ENCODE data around the gene ACTMAP. TPM values are rescaled to one million over a fixed set of nuclear protein-coding genes. Genes with fewer than 3 reads are reported as not detected.

ACTMAP gene
- total RNA-seq, 1 experiment from 2014 or later, result 17.8 TPM

DNA sequence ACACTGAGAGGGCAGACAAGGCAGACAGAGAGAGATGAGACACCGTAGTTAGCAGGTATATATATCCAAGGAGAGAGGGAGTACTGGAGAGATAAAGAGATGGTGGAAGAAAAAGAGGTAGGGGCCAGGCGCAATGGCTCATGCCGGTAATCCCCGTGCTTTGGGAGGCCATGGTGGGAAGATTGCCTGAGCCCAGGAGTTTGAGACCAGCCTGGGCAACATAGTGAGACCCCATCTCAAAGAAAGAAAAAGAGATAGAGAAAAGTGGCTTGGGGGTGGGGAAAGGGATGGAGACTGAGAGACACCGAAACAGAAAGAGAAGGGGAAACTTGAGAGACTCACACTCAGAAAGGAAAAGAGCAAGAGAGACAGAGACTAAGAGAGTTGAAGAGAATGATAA is 30.3 kb upstream of the ACTMAP start:
- DNase-seq, result no peak

GRCh38 chr19:40778706-40779284 is 28.5 kb upstream of the ACTMAP start:
- H3K36me3 Mint-ChIP-seq (ENCODE audit: insufficient read depth, unreplicated experiment), result peaks cover 69% of the 10 kb centered on the region

More for the DNA sequence above, 30.3 kb upstream of the ACTMAP start:
- intact Hi-C loops (cut with micrococcal nuclease; ENCODE audit: unreplicated experiment), result no loop called here
- Mint-ChIP-seq H3K27ac (ENCODE audit: unreplicated experiment) (no peak overlapping the region), H3K9me3 (ENCODE audit: low read depth, unreplicated experiment) (no peaks in the 10 kb centered on the region), H3K4me1 (ENCODE audit: low read depth, unreplicated experiment) (peaks cover 16% of the 10 kb centered on the region), H3K27me3 (ENCODE audit: unreplicated experiment) (no peaks in the 10 kb centered on the region), H3K36me3 (ENCODE audit: insufficient read depth, unreplicated experiment) (peaks cover 52% of the 10 kb centered on the region), H3K4me3 (ENCODE audit: low read depth, unreplicated experiment) (no peak overlapping the region)
- CTCF ChIA-PET, result no interaction called here
- no TSS peak for BruUV-seq (replicated peaks)
- TF ChIP-seq, protein P1, sequence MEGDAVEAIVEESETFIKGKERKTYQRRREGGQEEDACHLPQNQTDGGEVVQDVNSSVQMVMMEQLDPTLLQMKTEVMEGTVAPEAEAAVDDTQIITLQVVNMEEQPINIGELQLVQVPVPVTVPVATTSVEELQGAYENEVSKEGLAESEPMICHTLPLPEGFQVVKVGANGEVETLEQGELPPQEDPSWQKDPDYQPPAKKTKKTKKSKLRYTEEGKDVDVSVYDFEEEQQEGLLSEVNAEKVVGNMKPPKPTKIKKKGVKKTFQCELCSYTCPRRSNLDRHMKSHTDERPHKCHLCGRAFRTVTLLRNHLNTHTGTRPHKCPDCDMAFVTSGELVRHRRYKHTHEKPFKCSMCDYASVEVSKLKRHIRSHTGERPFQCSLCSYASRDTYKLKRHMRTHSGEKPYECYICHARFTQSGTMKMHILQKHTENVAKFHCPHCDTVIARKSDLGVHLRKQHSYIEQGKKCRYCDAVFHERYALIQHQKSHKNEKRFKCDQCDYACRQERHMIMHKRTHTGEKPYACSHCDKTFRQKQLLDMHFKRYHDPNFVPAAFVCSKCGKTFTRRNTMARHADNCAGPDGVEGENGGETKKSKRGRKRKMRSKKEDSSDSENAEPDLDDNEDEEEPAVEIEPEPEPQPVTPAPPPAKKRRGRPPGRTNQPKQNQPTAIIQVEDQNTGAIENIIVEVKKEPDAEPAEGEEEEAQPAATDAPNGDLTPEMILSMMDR (IDR thresholded peaks at IDR 0.05; ENCODE audit: unreplicated experiment), result no peak

GRCh38 chr19:40777937-40778705 is 27.8 kb upstream of the ACTMAP start, which contains the start of gene RAB4B:
Gene RAB4B (plus strand): TSS chr19:40778247. CDS start chr19:40778376, 129 bp downstream.
- H3K9me3 Mint-ChIP-seq (ENCODE audit: low read depth, unreplicated experiment), result no peaks in the 10 kb centered on the region
- peak within 1 kb of the TSS; percentile 85 for H3K27ac Mint-ChIP-seq (ENCODE audit: unreplicated experiment)
- peak within 1 kb of the TSS; percentile 86 for H3K4me3 Mint-ChIP-seq (ENCODE audit: low read depth, unreplicated experiment)
- H3K27me3 Mint-ChIP-seq (ENCODE audit: unreplicated experiment), result no peaks in the 10 kb centered on the region
- DNase-seq, result peak; percentile 100
- H3K4me1 Mint-ChIP-seq (ENCODE audit: low read depth, unreplicated experiment), result peaks cover 30% of the 10 kb centered on the region
- no TSS peak for BruUV-seq (replicated peaks)
- TF ChIP-seq, protein P1 (IDR thresholded peaks at IDR 0.05; ENCODE audit: unreplicated experiment), result no peak
- peaks cover 69% of the 10 kb centered on the region for H3K36me3 Mint-ChIP-seq (ENCODE audit: insufficient read depth, unreplicated experiment)
- intact Hi-C loops (cut with micrococcal nuclease; ENCODE audit: unreplicated experiment), result loop anchor here (10.0 kb wide), 1 partner anchor 113 kb away; no protein-coding TSS in a partner anchor
- CTCF ChIA-PET, result interaction anchor here (0.5 to 2.9 kb wide), 15 partner anchors 17 to 821 kb away, joined by 3 to 15 read pairs (median 4); partner anchors contain the start of genes ACTMAP, COQ8B, EGLN2 and ITPKC

More at GRCh38 chr19:40778706-40779284, 28.5 kb upstream of the ACTMAP start:
- Mint-ChIP-seq H3K4me3 (ENCODE audit: low read depth, unreplicated experiment) (peak overlapping the region; percentile 86), H3K4me1 (ENCODE audit: low read depth, unreplicated experiment) (peaks cover 30% of the 10 kb centered on the region), H3K27ac (ENCODE audit: unreplicated experiment) (peak overlapping the region; percentile 85), H3K9me3 (ENCODE audit: low read depth, unreplicated experiment) (no peaks in the 10 kb centered on the region), H3K27me3 (ENCODE audit: unreplicated experiment) (no peaks in the 10 kb centered on the region)
- no peak for DNase-seq
- CTCF ChIA-PET, result interaction anchor here (0.6 to 2.9 kb wide), 11 partner anchors 16 to 563 kb away, joined by 3 to 15 read pairs (median 4); partner anchors contain the start of genes ACTMAP, COQ8B, EGLN2 and ITPKC
- TF ChIP-seq, protein P1 (IDR thresholded peaks at IDR 0.05; ENCODE audit: unreplicated experiment), result no peak
- intact Hi-C loops (cut with micrococcal nuclease; ENCODE audit: unreplicated experiment), result loop anchor here (10.0 kb wide), 1 partner anchor 114 kb away; no protein-coding TSS in a partner anchor
- no TSS peak for BruUV-seq (replicated peaks)

GRCh38 chr19:40777645-40777936 is 27.3 kb upstream of the ACTMAP start:
- TSS peak; percentile 95 for BruUV-seq (replicated peaks)
- DNase-seq, result no peak
- H3K9me3 Mint-ChIP-seq (ENCODE audit: low read depth, unreplicated experiment), result no peaks in the 10 kb centered on the region
- peak overlapping the region; percentile 86 for H3K4me3 Mint-ChIP-seq (ENCODE audit: low read depth, unreplicated experiment)
- H3K36me3 Mint-ChIP-seq (ENCODE audit: insufficient read depth, unreplicated experiment), result peaks cover 68% of the 10 kb centered on the region
- peak overlapping the region; percentile 85 for H3K27ac Mint-ChIP-seq (ENCODE audit: unreplicated experiment)
- H3K4me1 Mint-ChIP-seq (ENCODE audit: low read depth, unreplicated experiment), result peaks cover 30% of the 10 kb centered on the region
- CTCF ChIA-PET, result interaction anchor here (0.5 to 2.9 kb wide), 14 partner anchors 21 to 820 kb away, joined by 3 to 15 read pairs (median 4); partner anchors contain the start of genes ACTMAP, COQ8B, EGLN2 and ITPKC
- no peaks in the 10 kb centered on the region for H3K27me3 Mint-ChIP-seq (ENCODE audit: unreplicated experiment)
- intact Hi-C loops (cut with micrococcal nuclease; ENCODE audit: unreplicated experiment), result loop anchor here (10.0 kb wide), 1 partner anchor 113 kb away; no protein-coding TSS in a partner anchor
- TF ChIP-seq, protein P1 (IDR thresholded peaks at IDR 0.05; ENCODE audit: unreplicated experiment), result no peak

Data from Calu3 (cell line).